Hepatocyte (in vitro differentiated cells): Measurements from ENCODE around the gene RBM27. TPM values are rescaled to one million over a fixed set of nuclear protein-coding genes. Genes with fewer than 3 reads are reported as not detected.
"Not testable (repeated sequence)": the region's sequence is repeated elsewhere in the genome, so short reads cannot be mapped to it uniquely, and the experiment has no call there.

Experiments used
- DNase-seq: peaks from one replicate; pipeline ENCODE4 v3.0.0-alpha.2; 2016; ENCODE audit warnings: low spot score
- H2AFZ ChIP-seq: fragments of 200-600 bp; sonication (generic); 2 replicates; pipeline ENCODE4 v1.6.0; 2016; ENCODE audit warnings: antibody characterized with exemption, mild to moderate bottlenecking
- H3K27ac ChIP-seq: fragments of 200-600 bp; sonication (generic); 2 replicates; pipeline ENCODE4 v1.5.1; 2016; ENCODE audit warnings: mild to moderate bottlenecking
- H3K27me3 ChIP-seq: fragments of 200-600 bp; sonication (generic); 2 replicates; pipeline ENCODE4 v1.6.1; 2016
- H3K36me3 ChIP-seq: fragments of 200-600 bp; sonication (generic); replicated peaks from 2 replicates; pipeline ENCODE4 v1.5.1; 2016; ENCODE audit warnings: low read depth; ENCODE audit not compliant: insufficient read depth
- H3K4me1 ChIP-seq: fragments of 200-600 bp; sonication (generic); 2 replicates; pipeline ENCODE4 v1.5.1; 2016; ENCODE audit warnings: mild to moderate bottlenecking, moderate library complexity; ENCODE audit not compliant: insufficient read depth
- H3K4me2 ChIP-seq: fragments of 200-600 bp; sonication (generic); 2 replicates; pipeline ENCODE4 v1.6.0; 2016
- H3K4me3 ChIP-seq: fragments of 200-600 bp; sonication (generic); 2 replicates; pipeline ENCODE4 v1.5.1; 2016; ENCODE audit warnings: mild to moderate bottlenecking
- H3K79me2 ChIP-seq: fragments of 200-600 bp; sonication (generic); 2 replicates; pipeline ENCODE4 v1.6.0; 2017; ENCODE audit warnings: mild to moderate bottlenecking
- H3K9me2 ChIP-seq: fragments of 200-600 bp; sonication (generic); replicated peaks from 2 replicates; pipeline ENCODE4 v1.6.0; 2017; ENCODE audit warnings: mild to moderate bottlenecking; ENCODE audit not compliant: insufficient read depth
- H3K9me3 ChIP-seq: fragments of 200-600 bp; sonication (generic); 2 replicates; pipeline ENCODE4 v1.5.1; 2016; ENCODE audit warnings: low read depth, mild to moderate bottlenecking
- H4K20me1 ChIP-seq: fragments of 200-600 bp; sonication (generic); 2 replicates; pipeline ENCODE4 v1.6.0; 2016; ENCODE audit warnings: mild to moderate bottlenecking; ENCODE audit not compliant: insufficient read depth, poor library complexity, severe bottlenecking
- CTCF ChIP-seq: fragments of 200-600 bp; sonication (generic); IDR thresholded peaks from 2 replicates; pipeline ENCODE4 v1.5.1; 2016; ENCODE audit warnings: antibody characterized with exemption, mild to moderate bottlenecking; ENCODE audit not compliant: poor library complexity
- EZH2 ChIP-seq: fragments of 200-600 bp; sonication (generic); IDR thresholded peaks from 2 replicates; pipeline ENCODE4 v1.6.1; 2016; ENCODE audit warnings: antibody characterized with exemption, mild to moderate bottlenecking, borderline replicate concordance
- EZH2phosphoT487 ChIP-seq: fragments of 200-600 bp; sonication (generic); IDR thresholded peaks from one replicate; pipeline ENCODE4 v1.6.1; 2018; ENCODE audit warnings: antibody characterized with exemption, mild to moderate bottlenecking, low read depth, moderate library complexity; ENCODE audit not compliant: unreplicated experiment, severe bottlenecking
- WGBS: methylation state at CpG from one replicate; pipeline ENCODE4 v1.1.6; 2016; ENCODE audit warnings: low lambda C conversion rate; ENCODE audit errors: missing lambda C conversion rate; 5-methylcytosine and 5-hydroxymethylcytosine counted together
- polyA plus RNA-seq: library from polyadenylated mRNA; unstranded; fragments of >200 nt; fragmentation: Nextera tagmentation; extraction: Ambion mirVana; gene quantifications from 2 replicates; pipeline ENCODE4 v1.2.1, GENCODE V29; 2016
- total RNA-seq: library from RNA; depleted of rRNA; stranded (reverse); fragments of >200 nt; gene quantifications from 2 replicates; pipeline ENCODE4 v1.2.3, GENCODE V29; 2014

Gene RBM27
- total and polyA plus RNA-seq, 2 experiments from 2014 or later = 3.0 to 28.8 TPM

- Histone ChIP-seq H3K4me2 (no peak overlapping the region), H3K27ac (no peak overlapping the region), H2AFZ (no peak overlapping the region), H3K4me1 (no peaks in the 10 kb centered on the region), H3K79me2 (peaks cover 6% of the 10 kb centered on the region), H3K36me3 (no peaks in the 10 kb centered on the region), H3K9me3 (no peaks in the 10 kb centered on the region), H4K20me1 (peaks cover 3% of the 10 kb centered on the region), H3K4me3 (no peak overlapping the region), H3K27me3 (no peaks in the 10 kb centered on the region), H3K9me2 (no peaks in the 10 kb centered on the region)
- TF ChIP-seq CTCF (no peak), EZH2 (no peak), EZH2phosphoT487 (no peak)
- no peak for DNase-seq
- 97% methylated on average over 3 of the region's 3 CpGs for WGBS
These were observed 29.8 kb upstream of the RBM27 start for GRCh38 chr5:146173597-146173996.

GRCh38 chr5:146176805-146177204 is 26.6 kb upstream of the RBM27 start:
- no peak for DNase-seq
- H3K27me3 ChIP-seq = no peaks in the 10 kb centered on the region
- WGBS = 97% methylated on average over 5 of the region's 5 CpGs
- peaks cover 3% of the 10 kb centered on the region for H4K20me1 ChIP-seq
- H3K4me2 ChIP-seq = no peak overlapping the region
- H3K79me2 ChIP-seq = peaks cover 36% of the 10 kb centered on the region
- H3K36me3 ChIP-seq = no peaks in the 10 kb centered on the region
- TF ChIP-seq EZH2phosphoT487 = no peak
- no peak for TF ChIP-seq CTCF
- TF ChIP-seq EZH2 = no peak
- no peak overlapping the region for H2AFZ ChIP-seq
- H3K4me1 ChIP-seq = no peaks in the 10 kb centered on the region
- no peaks in the 10 kb centered on the region for H3K9me3 ChIP-seq
- H3K4me3 ChIP-seq = no peak overlapping the region
- no peaks in the 10 kb centered on the region for H3K9me2 ChIP-seq
- no peak overlapping the region for H3K27ac ChIP-seq

- Histone ChIP-seq H4K20me1 (peaks cover under 1% of the 10 kb centered on the region), H3K9me2 (no peaks in the 10 kb centered on the region), H3K36me3 (no peaks in the 10 kb centered on the region), H3K27ac (no peak overlapping the region), H3K4me1 (no peaks in the 10 kb centered on the region), H3K4me2 (no peak overlapping the region), H3K79me2 (peaks cover 36% of the 10 kb centered on the region), H3K9me3 (no peaks in the 10 kb centered on the region), H2AFZ (no peak overlapping the region), H3K27me3 (no peaks in the 10 kb centered on the region), H3K4me3 (no peak overlapping the region)
- TF ChIP-seq EZH2phosphoT487 (no peak), EZH2 (no peak), CTCF (no peak)
- DNase-seq = no peak
- WGBS = 97% methylated on average over 1 of the region's 1 CpG
These were observed 23.7 kb upstream of the RBM27 start for GRCh38 chr5:146179696-146180095.

- not testable (repeated sequence) for H3K9me3 ChIP-seq, H3K9me2 ChIP-seq, H3K4me1 ChIP-seq, DNase-seq, H3K36me3 ChIP-seq, H3K4me3 ChIP-seq, H4K20me1 ChIP-seq, H3K27me3 ChIP-seq
- peak overlapping the region; percentile 65 for H3K27ac ChIP-seq
- H3K79me2 ChIP-seq = peaks cover 36% of the 10 kb centered on the region
- peak overlapping the region; percentile 77 for H3K4me2 ChIP-seq
- peak overlapping the region; percentile 62 for H2AFZ ChIP-seq
- 97% methylated on average over 20 of the region's 21 CpGs for WGBS
These were observed 20.0 kb upstream of the RBM27 start for GRCh38 chr5:146183403-146183802.
